GM19455 (cell line): ENCODE data around the gene SUCLA2.
"Not testable (repeated sequence)": the region's sequence is repeated elsewhere in the genome, so short reads cannot be mapped to it uniquely, and the experiment has no call there.

Experiments used
- ATAC-seq: cut with Tn5 transposase; IDR thresholded peaks from one replicate; pipeline ENCODE4 v1.9.1; 2021; ENCODE audit not compliant: unreplicated experiment

SUCLA2 gene

GRCh38 chr13:47997384-47997783 lies 3.7 kb downstream of the SUCLA2 start:
- ATAC-seq: no peak

GRCh38 chr13:47991859-47992258 lies 9.2 kb downstream of the SUCLA2 start:
- no peak for ATAC-seq

- no peak for ATAC-seq
These were observed 10.1 kb downstream of the SUCLA2 start for GRCh38 chr13:47990920-47991466.

- ATAC-seq: no peak
These were observed 10.6 kb downstream of the SUCLA2 start for GRCh38 chr13:47990427-47990826.

- no peak for ATAC-seq
These were observed 18.0 kb downstream of the SUCLA2 start for GRCh38 chr13:47983070-47983469.

GRCh38 chr13:47976325-47976724 lies 24.7 kb downstream of the SUCLA2 start:
- no peak for ATAC-seq

GRCh38 chr13:47964863-47965262 lies 36.2 kb downstream of the SUCLA2 start:
- no peak for ATAC-seq

GRCh38 chr13:47962237-47962636 lies 38.8 kb downstream of the SUCLA2 start:
- ATAC-seq: no peak

- ATAC-seq: no peak
These were observed 41.4 kb downstream of the SUCLA2 start for GRCh38 chr13:47959468-47960247.

- ATAC-seq: no peak
These were observed 44.0 kb downstream of the SUCLA2 start for GRCh38 chr13:47957073-47957472.

- no peak for ATAC-seq
These were observed 45.2 kb downstream of the SUCLA2 start for GRCh38 chr13:47955836-47956235.

GRCh38 chr13:47949799-47950198 lies 51.3 kb downstream of the SUCLA2 start:
- no peak for ATAC-seq

- ATAC-seq: no peak
These were observed 55.3 kb downstream of the SUCLA2 start for GRCh38 chr13:47945738-47946137.

GRCh38 chr13:47945146-47945545 lies 55.9 kb downstream of the SUCLA2 start:
- ATAC-seq: not testable (repeated sequence)

GRCh38 chr13:47934371-47934770 lies 66.7 kb downstream of the SUCLA2 start:
- ATAC-seq: no peak

- no peak for ATAC-seq
These were observed 67.8 kb downstream of the SUCLA2 start for GRCh38 chr13:47932950-47933923.

- no peak for ATAC-seq
These were observed 70.4 kb downstream of the SUCLA2 start for GRCh38 chr13:47930649-47931165.

- ATAC-seq: no peak
These were observed 71.9 kb downstream of the SUCLA2 start for GRCh38 chr13:47929156-47929555.

GRCh38 chr13:47917022-47917574 lies 84.0 kb downstream of the SUCLA2 start:
- ATAC-seq: no peak

- ATAC-seq: no peak
These were observed 92.7 kb downstream of the SUCLA2 start for GRCh38 chr13:47908197-47908902.
